Gastrocnemius medialis (tissue), 4 donors: Measurements from ENCODE around the gene KRT85. TPM values are rescaled to one million over a fixed set of nuclear protein-coding genes. Genes with fewer than 3 reads are reported as not detected.

ENCODE experiments used
- ATAC-seq, 2 donors: fragments of 150-250 bp; one replicate each; pipeline ENCODE4 v1.9.1; 2016
- DNase-seq, 2 donors: peaks; one replicate each; pipeline ENCODE4 v3.0.0-alpha.2; 2019
- H3K27ac ChIP-seq, 4 donors: fragments of 200-600 bp; sonication (generic); 1 replicate in 1 of 4; 2 replicates in 3 of 4; pipeline ENCODE4 v1.5.1; 2016 to 2018; ENCODE audit warnings: mild to moderate bottlenecking in 2 of 4, moderate library complexity in 1 of 4
- H3K27me3 ChIP-seq, 3 donors: fragments of 200-600 bp; sonication (generic) in 2 of 3; 1 replicate in 1 of 3; 2 replicates in 2 of 3; pipeline versions ENCODE4 v1.5.1 to v1.6.0; 2016 to 2019; ENCODE audit warnings: mild to moderate bottlenecking in 1 of 3, moderate library complexity in 1 of 3
- H3K36me3 ChIP-seq, 2 donors: fragments of 200-600 bp; sonication (generic) in 1 of 2; one replicate each; pipeline ENCODE4 v1.5.1; 2017 to 2018
- H3K4me1 ChIP-seq, 2 donors: fragments of 200-600 bp; sonication (generic) in 1 of 2; one replicate each; pipeline ENCODE4 v1.5.1; 2016 to 2017; ENCODE audit warnings: mild to moderate bottlenecking in 2 of 2
- H3K4me3 ChIP-seq, 4 donors: fragments of 200-600 bp; sonication (generic) in 3 of 4; 1 replicate in 1 of 4; 2 replicates in 3 of 4; pipeline ENCODE4 v1.5.1; 2016 to 2019; ENCODE audit warnings: mild to moderate bottlenecking in 2 of 4
- H3K9me3 ChIP-seq, 3 donors: fragments of 200-600 bp; sonication (generic) in 2 of 3; 1 replicate in 1 of 3; 2 replicates in 2 of 3; pipeline ENCODE4 v1.5.1; 2016 to 2019
- POLR2A ChIP-seq, 2 donors: fragments of 450-650 bp; IDR thresholded peaks; one replicate each; pipeline ENCODE4 v1.6.1; 2017; ENCODE audit warnings: antibody characterized with exemption in 2 of 2, mild to moderate bottlenecking in 2 of 2, moderate library complexity in 2 of 2
- in situ Hi-C, 4 donors: fragments of 200-750 bp; cut with MboI; loops; one replicate each; pipeline versions ENCODE4 v1.15.0 to v1.8.0; 2017; ENCODE audit warnings: low sequenced_read_pairs in 4 of 4
- intact Hi-C: fragments of 100-400 bp; cut with DNase I; formaldehyde crosslinking; loops from one replicate; pipeline ENCODE4 v1.15.1; 2023; ENCODE audit warnings: low total_unique reads
- total RNA-seq, 4 donors: library from RNA; depleted of rRNA; stranded (reverse); fragments of >200 nt; gene quantifications; one replicate each; pipeline versions ENCODE4 v1.1.0 to v1.2.3, GENCODE V29; 2016
- TF ChIP-seq, protein P1 (sequence below), 5 experiments: fragments of 450-650 bp in 3 of 5; fragments of 200-600 bp in 2 of 5; sonication (generic) in 2 of 5; IDR thresholded peaks in 4 of 5; conservative IDR thresholded peaks in 1 of 5; 1 replicate in 4 of 5; 2 replicates in 1 of 5; pipeline ENCODE4 v1.5.1; 2016 to 2019; ENCODE audit warnings: antibody characterized with exemption in 5 of 5, mild to moderate bottlenecking in 3 of 5, moderate library complexity in 3 of 5

Gene KRT85
- total RNA-seq, 4 donors from 2014 or later: not detected

DNA sequence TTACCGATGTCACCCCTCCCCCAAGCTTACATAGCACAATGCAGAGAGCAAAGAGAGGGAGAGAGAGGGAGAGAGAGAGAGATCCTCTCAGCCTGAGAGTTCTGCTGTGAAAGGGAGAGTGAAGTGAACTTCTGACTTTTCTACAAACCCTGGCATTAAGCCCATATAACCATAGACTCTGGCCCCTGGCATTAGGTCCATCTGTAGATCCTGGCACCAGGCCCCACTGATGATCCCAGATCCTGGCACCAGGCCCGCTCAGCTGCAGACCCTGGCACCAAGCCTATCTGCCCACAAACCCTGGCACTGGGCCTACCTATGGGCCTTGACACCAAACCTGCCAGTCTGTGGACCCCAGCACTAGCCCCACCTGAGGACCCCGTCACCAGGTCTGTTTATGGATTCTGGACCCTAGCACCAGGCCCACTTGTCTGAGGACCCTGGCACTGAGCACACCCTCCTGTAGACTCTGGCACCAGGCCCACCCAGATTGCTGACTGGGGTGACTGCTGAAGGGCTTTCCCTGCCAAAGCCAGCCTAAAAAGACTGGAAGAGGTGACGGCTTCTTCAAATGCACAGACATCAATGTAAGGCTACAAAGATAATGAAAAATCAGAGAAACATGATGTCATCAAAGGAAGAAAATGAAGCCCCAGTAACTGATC, 31.6 kb downstream of the KRT85 start:
- no peak for ATAC-seq
- no peak for DNase-seq
- intact Hi-C loops (no loop called here), in situ Hi-C loops (no loop called here)
- Histone ChIP-seq H3K4me3 (no peak overlapping the region), H3K4me1 (no peaks in the 10 kb centered on the region), H3K36me3 (no peaks in the 10 kb centered on the region), H3K27me3 (peaks cover 0 to 9% (median 3%) of the 10 kb centered on the region in 3 donors), H3K9me3 (peaks cover 0 to 8% (median 3%) of the 10 kb centered on the region in 3 donors), H3K27ac (no peak overlapping the region)
- TF ChIP-seq POLR2A (IDR thresholded peaks at IDR 0.05): no peak
- TF ChIP-seq, protein P1, sequence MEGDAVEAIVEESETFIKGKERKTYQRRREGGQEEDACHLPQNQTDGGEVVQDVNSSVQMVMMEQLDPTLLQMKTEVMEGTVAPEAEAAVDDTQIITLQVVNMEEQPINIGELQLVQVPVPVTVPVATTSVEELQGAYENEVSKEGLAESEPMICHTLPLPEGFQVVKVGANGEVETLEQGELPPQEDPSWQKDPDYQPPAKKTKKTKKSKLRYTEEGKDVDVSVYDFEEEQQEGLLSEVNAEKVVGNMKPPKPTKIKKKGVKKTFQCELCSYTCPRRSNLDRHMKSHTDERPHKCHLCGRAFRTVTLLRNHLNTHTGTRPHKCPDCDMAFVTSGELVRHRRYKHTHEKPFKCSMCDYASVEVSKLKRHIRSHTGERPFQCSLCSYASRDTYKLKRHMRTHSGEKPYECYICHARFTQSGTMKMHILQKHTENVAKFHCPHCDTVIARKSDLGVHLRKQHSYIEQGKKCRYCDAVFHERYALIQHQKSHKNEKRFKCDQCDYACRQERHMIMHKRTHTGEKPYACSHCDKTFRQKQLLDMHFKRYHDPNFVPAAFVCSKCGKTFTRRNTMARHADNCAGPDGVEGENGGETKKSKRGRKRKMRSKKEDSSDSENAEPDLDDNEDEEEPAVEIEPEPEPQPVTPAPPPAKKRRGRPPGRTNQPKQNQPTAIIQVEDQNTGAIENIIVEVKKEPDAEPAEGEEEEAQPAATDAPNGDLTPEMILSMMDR (IDR thresholded peaks at IDR 0.05 in 4 of 5, conservative IDR thresholded peaks at IDR 0.05 in 1 of 5): no peak

GRCh38 chr12:52334185-52334584, 33.1 kb downstream of the KRT85 start:
- intact Hi-C loops (no loop called here), in situ Hi-C loops (no loop called here)
- Histone ChIP-seq H3K27ac (no peak overlapping the region), H3K9me3 (peaks cover 0 to 8% (median 3%) of the 10 kb centered on the region in 3 donors), H3K4me1 (no peaks in the 10 kb centered on the region), H3K4me3 (no peak overlapping the region), H3K36me3 (no peaks in the 10 kb centered on the region), H3K27me3 (peaks cover 0 to 9% (median 3%) of the 10 kb centered on the region in 3 donors)
- ATAC-seq (no peak), DNase-seq (no peak)
- TF ChIP-seq, protein P1 (IDR thresholded peaks at IDR 0.05 in 4 of 5, conservative IDR thresholded peaks at IDR 0.05 in 1 of 5): no peak
- TF ChIP-seq POLR2A (IDR thresholded peaks at IDR 0.05): no peak

GRCh38 chr12:52333321-52333720, 34.0 kb downstream of the KRT85 start:
- DNase-seq: no peak
- H3K27ac ChIP-seq: no peak overlapping the region
- in situ Hi-C loops (no loop called here), intact Hi-C loops (no loop called here)
- no peaks in the 10 kb centered on the region for H3K4me1 ChIP-seq
- peaks cover 0 to 8% (median 3%) of the 10 kb centered on the region in 3 donors for H3K9me3 ChIP-seq
- ATAC-seq: no peak
- H3K4me3 ChIP-seq: no peak overlapping the region
- H3K27me3 ChIP-seq: peaks cover 0 to 9% (median 3%) of the 10 kb centered on the region in 3 donors
- TF ChIP-seq, protein P1 (IDR thresholded peaks at IDR 0.05 in 4 of 5, conservative IDR thresholded peaks at IDR 0.05 in 1 of 5): no peak
- no peak for TF ChIP-seq POLR2A (IDR thresholded peaks at IDR 0.05)
- no peaks in the 10 kb centered on the region for H3K36me3 ChIP-seq

- Histone ChIP-seq H3K36me3 (no peaks in the 10 kb centered on the region), H3K9me3 (peaks cover 0 to 6% (median 3%) of the 10 kb centered on the region in 3 donors), H3K4me1 (no peaks in the 10 kb centered on the region), H3K4me3 (no peak overlapping the region), H3K27me3 (peaks cover 0 to 9% (median 3%) of the 10 kb centered on the region in 3 donors), H3K27ac (no peak overlapping the region)
- ATAC-seq: no peak
- in situ Hi-C loops: no loop called here
- no peak for DNase-seq
- TF ChIP-seq, protein P1 (IDR thresholded peaks at IDR 0.05 in 4 of 5, conservative IDR thresholded peaks at IDR 0.05 in 1 of 5): no peak
- no peak for TF ChIP-seq POLR2A (IDR thresholded peaks at IDR 0.05)
- intact Hi-C loops: no loop called here
Measured at GRCh38 chr12:52332381-52332780, 34.9 kb downstream of the KRT85 start.
